NCI-H460 (cell line): ENCODE data around the gene IL17RD. TPM values are rescaled to one million over a fixed set of nuclear protein-coding genes. Genes with fewer than 3 reads are reported as not detected.
"Not testable (repeated sequence)": the region's sequence is repeated elsewhere in the genome, so short reads cannot be mapped to it uniquely, and the experiment has no call there.

Source experiments
- DNase-seq: peaks from one replicate; pipeline ENCODE4 v3.0.0-alpha.2; 2016; ENCODE audit warnings: low read depth; ENCODE audit errors: extremely low read depth
- total RNA-seq: library from RNA; depleted of rRNA; stranded (reverse); fragments of >200 nt; shearing (Covaris generic); gene quantifications from 2 replicates; pipeline ENCODE4 v1.2.3, GENCODE V29; 2014

IL17RD gene
- total RNA-seq, 1 experiment from 2014 or later, result 0.62 TPM

GRCh38 chr3:57097536-57097935 is 67.6 kb downstream of the IL17RD start:
- DNase-seq, result no peak

- no peak for DNase-seq
These were observed 69.8 kb downstream of the IL17RD start for GRCh38 chr3:57095363-57095762.

GRCh38 chr3:57094575-57094974 is 70.6 kb downstream of the IL17RD start:
- DNase-seq, result no peak

- no peak for DNase-seq
These were observed 71.1 kb downstream of the IL17RD start for GRCh38 chr3:57093971-57094535.

DNA sequence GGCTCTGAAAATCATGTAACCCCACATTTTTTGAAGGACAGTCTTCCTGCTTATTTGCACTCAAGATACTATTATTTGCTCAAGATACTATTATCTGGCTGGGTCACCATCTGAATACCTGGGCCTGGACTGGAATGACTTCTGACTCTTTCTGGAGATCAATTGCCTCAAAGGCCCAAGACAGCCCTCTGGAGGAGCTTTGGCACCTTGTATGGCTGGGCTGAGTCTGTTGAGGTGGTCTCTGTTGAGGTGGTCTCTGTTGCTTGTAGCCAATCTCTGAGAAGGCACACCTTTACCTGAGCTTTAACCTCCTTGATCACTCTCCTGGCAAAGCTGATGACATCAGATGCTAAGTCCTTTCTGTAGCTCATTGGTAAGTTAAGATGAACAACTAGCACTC is 71.7 kb downstream of the IL17RD start:
- DNase-seq, result no peak

- DNase-seq, result no peak
These were observed 73.5 kb downstream of the IL17RD start for GRCh38 chr3:57091521-57092273.

DNA sequence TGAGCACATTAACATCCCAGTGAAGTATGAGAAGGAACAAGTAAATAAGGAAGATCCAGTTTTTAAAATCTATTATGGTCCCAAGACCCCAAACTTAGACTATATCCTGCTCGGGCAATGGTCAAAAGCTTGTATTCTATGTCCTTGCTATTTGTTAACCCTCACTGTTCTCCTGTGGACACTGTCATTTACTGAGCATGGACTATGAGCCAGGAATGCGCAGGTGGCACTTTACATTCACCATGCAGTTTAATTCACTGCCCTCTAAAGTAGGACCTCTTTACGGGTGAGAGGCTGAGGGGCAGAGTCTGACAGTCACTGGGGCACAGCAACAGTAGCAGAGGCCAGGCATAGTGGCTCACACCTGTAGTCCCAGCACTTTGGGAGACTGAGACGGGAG is 76.1 kb downstream of the IL17RD start:
- DNase-seq, result no peak

DNA sequence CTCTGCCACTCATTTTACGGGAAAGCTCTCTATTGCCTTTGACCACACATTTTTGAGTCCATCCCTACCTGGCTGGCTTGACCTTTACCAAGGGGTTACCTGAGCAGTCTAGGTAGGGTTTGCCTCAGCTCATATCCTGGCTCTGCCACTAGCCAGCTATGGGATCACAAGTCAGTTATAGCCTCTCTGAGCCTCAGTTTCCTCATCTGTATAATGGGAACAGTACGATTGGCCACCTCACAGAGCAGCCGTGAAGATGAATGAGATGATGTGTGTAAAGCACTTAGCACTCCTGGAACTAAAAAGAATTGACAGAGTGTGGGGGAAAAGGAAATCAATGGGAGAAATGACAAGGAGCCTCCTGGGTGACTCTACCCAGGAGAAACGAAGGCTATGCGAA is 76.7 kb downstream of the IL17RD start:
- no peak for DNase-seq

GRCh38 chr3:57087361-57088092 is 77.6 kb downstream of the IL17RD start:
- DNase-seq, result no peak

DNA sequence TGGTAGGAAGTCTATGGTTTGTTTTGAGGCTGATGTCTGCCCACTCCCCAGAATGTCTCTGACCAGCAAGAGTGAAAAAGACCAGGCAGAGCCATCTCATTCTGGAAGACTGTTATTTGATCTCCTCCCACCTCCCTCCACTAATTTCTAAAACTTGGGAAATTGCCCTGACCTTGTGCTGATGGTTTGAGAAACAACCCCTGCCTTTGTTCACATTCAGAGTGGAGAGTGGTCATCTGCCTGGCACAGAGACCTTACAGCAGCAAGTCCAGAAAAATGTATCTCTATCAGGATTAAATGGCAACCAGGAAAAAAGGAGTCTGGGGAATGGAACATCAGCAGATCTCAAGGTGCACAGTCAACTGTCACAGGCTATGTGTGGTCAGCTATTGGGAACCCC is 79.0 kb downstream of the IL17RD start:
- DNase-seq, result no peak

GRCh38 chr3:57085211-57085610 is 79.9 kb downstream of the IL17RD start:
- no peak for DNase-seq

GRCh38 chr3:57083266-57083995 is 81.7 kb downstream of the IL17RD start:
- not testable (repeated sequence) for DNase-seq

DNA sequence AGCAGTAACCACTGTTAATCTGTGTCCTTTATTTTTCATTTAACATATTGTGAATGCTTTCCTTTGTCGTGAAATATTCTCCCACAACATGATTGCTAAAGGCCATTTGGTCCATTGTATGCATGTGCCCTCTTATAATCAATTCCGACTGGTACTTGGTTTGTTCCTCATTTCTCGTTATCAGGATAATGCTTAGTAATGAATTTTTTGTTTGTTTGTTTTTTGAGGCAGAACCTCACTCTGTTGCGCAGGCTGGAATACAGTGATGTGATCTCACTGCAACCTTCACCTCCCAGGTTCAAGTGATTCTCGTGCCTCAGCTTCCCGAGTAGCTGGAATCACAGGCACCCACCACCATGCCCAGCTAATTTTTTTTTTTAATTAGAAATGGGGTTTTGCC is 82.7 kb downstream of the IL17RD start:
- DNase-seq, result no peak

GRCh38 chr3:57081173-57081572 is 84.0 kb downstream of the IL17RD start:
- DNase-seq, result no peak

- no peak for DNase-seq
These were observed 85.0 kb downstream of the IL17RD start for GRCh38 chr3:57080171-57080570.

GRCh38 chr3:57079474-57079831 is 85.7 kb downstream of the IL17RD start:
- DNase-seq, result no peak

DNA sequence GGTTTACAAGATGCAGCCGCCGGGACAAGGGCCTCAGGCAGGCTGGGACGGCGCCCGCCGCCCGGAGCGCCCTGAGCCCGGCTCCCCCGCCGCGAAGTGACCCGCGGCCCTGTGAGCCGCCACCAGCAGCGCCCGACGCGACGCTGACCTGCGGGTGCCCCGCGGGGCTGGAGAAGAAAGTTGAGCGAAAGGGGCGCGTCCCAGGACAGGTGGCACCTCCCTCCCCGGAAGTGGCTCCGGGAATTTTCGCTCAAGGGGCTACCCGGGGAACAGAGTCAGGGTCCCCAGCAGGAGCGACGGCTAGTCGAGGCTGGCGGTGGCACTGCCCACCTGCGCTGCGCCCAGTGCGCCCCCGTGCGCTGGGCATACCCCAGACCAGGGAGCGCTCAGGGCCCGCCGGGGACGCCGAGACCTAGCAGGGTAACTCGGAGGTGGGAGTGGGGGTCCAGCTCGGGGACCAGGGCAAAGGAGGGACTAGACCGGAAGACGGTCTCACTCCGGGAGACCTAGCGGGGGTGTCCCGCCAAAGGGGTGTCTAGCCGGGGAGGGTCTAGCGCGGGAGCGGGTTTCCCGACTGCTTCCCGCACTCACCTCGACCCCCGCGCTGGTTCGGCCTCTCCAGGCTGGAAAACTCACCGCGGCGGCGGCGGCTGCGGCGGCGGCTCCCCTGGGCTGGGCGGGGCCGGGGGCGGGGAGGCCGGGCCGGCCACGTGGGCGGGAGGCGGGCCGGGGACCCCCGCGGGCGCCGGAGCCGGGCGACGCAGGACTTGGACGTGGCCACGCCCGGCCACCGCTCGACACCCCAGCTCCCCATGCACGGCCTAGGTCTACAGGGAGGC is 86.3 kb downstream of the IL17RD start:
- peak; percentile 22 for DNase-seq

DNA sequence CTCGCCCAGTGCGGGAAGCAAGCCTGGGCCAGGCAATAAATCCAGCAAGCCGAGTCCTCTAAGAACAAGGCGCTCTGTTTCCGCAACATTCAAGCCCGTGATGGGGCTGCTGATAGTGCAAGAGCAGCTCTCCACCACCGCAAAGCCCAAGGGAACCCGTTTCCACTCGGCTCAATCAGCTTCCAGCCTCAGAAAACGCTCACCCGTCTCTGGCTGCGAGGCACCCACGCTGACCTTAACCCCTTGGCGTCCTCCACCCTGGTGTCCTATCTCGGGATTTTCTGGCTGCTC is 86.9 kb downstream of the IL17RD start:
- DNase-seq, result no peak

DNA sequence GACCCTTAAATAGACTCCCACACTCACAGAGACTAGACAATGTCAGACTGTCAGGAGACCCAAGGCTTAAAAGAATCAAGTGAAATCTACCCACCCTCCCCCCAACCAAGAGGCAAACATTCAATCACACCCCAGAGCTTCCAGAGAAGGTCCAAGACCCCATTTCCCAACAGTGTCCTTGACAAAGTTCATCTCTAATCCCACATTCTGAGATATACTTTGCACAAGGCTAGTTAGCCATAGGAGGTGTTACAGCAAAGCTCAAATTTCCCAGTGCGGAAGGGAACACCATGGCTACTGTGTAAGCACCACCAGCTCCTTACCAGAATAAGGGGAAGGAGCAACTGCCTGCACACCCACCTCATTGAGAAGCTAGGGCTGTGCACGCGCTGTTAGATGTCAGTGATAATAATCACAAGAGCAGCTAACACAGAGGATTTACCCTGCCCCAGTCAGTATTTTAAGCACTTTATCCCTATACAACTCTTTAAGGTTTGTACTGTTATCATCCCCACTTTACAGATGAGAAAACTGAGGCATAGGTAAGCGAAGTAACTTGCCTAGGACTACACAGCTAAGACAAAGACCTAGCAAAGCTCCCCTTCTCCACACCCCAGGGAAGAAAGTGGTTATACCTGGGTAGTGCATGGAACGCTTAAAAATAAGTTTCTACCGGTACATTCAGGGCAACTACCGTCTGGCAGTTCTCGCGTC is 87.4 kb downstream of the IL17RD start:
- no peak for DNase-seq

- DNase-seq, result no peak
These were observed 88.7 kb downstream of the IL17RD start for GRCh38 chr3:57076422-57076951.
